Measurements from ENCODE around the gene TRMT5. TPM values are rescaled to one million over a fixed set of nuclear protein-coding genes. Genes with fewer than 3 reads are reported as not detected.

The TRMT5 gene
- total RNA-seq, 4 donors from 2014 or later: 5.9 to 13.9 (median 8.2) TPM

DNA sequence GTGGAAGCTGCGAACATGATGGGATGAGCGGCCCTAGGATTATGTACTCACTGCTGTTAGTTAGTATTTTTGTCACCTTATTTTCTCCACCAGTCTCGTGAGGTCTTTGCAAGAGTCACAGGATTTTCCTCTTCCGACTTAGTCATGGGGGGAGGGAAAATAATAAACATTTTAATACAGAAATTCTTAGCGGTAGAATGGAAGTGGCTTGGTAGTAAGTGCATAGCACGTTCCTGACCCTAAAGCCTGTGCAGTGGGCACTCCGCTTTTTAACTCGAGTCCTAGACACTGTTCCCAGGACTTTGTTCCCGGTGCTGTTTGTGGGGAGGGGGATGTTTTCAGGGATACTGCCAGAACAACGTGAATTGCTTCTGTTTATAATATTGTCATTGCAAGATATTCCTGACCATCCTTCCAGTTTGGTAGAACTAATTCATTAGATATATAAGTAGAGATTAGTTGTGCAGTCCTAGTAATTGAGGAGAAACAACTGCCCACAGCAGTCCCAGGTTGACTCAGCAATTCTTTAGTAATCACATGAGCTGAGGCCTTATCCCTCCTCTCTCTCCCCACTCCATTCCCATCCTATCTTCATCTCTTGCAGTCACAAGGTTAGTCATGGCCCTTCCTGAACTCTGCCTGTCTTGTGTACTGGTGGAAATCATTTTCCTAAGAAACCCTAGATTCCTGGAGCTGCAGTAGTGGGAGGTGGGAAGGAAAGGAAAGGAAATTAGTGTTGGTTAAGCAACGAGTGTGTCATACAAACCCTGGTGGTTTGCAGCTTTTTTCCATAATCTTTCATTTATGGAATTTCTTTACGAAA, 965 bp upstream of the TRMT5 start:
- intact Hi-C loops (cut with DNase I; ENCODE audit: low total_unique reads): no loop called here
- 11 to 12% methylated on average over 12 of the region's 12 CpGs for WGBS, 2 donors
- H3K4me3 ChIP-seq (ENCODE audit: low read depth, poor library complexity, severe bottlenecking): peak overlapping the region; percentile 87
- no peak for DNase-seq (ENCODE audit: low spot score in 2 of 2)
- no peak for TF ChIP-seq CTCF (IDR thresholded peaks at IDR 0.05)
- TF ChIP-seq POLR2A (IDR thresholded peaks at IDR 0.05): no peak

- TF ChIP-seq CTCF (IDR thresholded peaks at IDR 0.05) (no peak), POLR2A (IDR thresholded peaks at IDR 0.05) (no peak)
- DNase-seq (ENCODE audit: low spot score in 2 of 2): no peak
- 51% methylated on average over 2 of the region's 2 CpGs for WGBS, 2 donors
- H3K4me3 ChIP-seq (ENCODE audit: low read depth, poor library complexity, severe bottlenecking): no peak overlapping the region
- intact Hi-C loops (cut with DNase I; ENCODE audit: low total_unique reads): no loop called here
Measured at GRCh38 chr14:60977847-60978246, 3.0 kb downstream of the TRMT5 start.

DNA sequence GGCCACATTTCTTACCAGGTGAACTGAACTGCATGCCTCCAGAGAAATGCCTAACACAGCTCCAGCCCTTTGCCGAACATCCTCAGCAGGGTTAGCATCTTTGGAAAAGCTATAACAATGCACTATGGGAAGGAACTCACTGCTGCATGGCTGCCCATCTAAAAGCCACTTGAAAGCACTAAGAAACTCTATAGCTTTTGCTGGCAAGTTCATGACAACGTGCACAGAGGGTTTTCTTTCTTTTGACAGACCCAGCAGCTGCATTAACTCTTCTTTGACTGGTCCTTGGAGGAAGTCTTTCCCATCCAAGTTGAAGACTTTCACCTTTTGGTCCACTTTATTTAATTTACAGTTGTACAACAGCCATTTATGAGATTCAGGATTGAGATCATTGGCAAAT, 5.3 kb downstream of the TRMT5 start:
- no peak for TF ChIP-seq CTCF (IDR thresholded peaks at IDR 0.05)
- TF ChIP-seq POLR2A (IDR thresholded peaks at IDR 0.05): no peak
- WGBS, 2 donors: 53 to 58% methylated on average over 2 of the region's 2 CpGs
- H3K4me3 ChIP-seq (ENCODE audit: low read depth, poor library complexity, severe bottlenecking): no peak overlapping the region
- intact Hi-C loops (cut with DNase I; ENCODE audit: low total_unique reads): no loop called here
- no peak for DNase-seq (ENCODE audit: low spot score in 2 of 2)

DNA sequence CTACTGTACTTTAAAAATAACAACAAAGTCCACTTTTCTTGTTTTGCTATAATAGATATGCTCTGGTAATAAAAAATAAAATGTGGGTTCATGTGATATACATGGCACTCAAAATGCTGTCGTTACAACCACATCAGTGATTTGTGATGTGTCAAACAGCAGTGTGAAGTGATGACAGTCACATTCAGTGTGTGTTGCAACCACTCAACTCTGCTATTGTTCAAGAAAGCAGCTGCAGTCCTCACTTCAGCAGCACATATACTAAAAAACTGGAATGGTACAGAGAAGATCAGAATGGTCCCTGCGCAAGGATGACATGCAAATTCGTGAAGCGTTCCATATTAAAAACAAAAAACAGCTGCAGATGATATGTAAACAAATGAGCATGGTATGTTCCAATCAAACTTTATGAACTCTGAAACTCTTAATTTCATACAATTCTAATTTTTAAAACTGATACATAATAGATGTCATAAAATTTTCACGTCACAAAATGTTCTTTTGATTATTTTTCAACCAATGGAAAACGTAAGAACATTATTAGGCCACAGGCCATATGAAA, 6.7 kb downstream of the TRMT5 start:
- TF ChIP-seq POLR2A (IDR thresholded peaks at IDR 0.05) (no peak), CTCF (IDR thresholded peaks at IDR 0.05) (no peak)
- 86% methylated on average over 6 of the region's 6 CpGs for WGBS, 2 donors
- intact Hi-C loops (cut with DNase I; ENCODE audit: low total_unique reads): no loop called here

GRCh38 chr14:60973070-60973469, 7.8 kb downstream of the TRMT5 start:
- WGBS, 2 donors: 95 to 96% methylated on average over 3 of the region's 3 CpGs
- H3K4me3 ChIP-seq (ENCODE audit: low read depth, poor library complexity, severe bottlenecking): no peak overlapping the region
- intact Hi-C loops (cut with DNase I; ENCODE audit: low total_unique reads): no loop called here
- no peak for TF ChIP-seq CTCF (IDR thresholded peaks at IDR 0.05)
- TF ChIP-seq POLR2A (IDR thresholded peaks at IDR 0.05): no peak
- DNase-seq (ENCODE audit: low spot score in 2 of 2): no peak

More for the DNA sequence above, 6.7 kb downstream of the TRMT5 start:
- DNase-seq (ENCODE audit: low spot score in 2 of 2): no peak
- no peak overlapping the region for H3K4me3 ChIP-seq (ENCODE audit: low read depth, poor library complexity, severe bottlenecking)
